Measurements from ENCODE around the gene LHX6. TPM values are rescaled to one million over a fixed set of nuclear protein-coding genes. Genes with fewer than 3 reads are reported as not detected.

Gene LHX6
- total and polyA plus RNA-seq, 2 of the 13 experiments (the other 11 are each of a cell fraction or from before 2014, with no cell fraction given): 1.1 to 1.3 TPM

- peak; percentile 87 for TF ChIP-seq PITX1 (CRISPR knock-in tag; IDR thresholded peaks at IDR 0.05)
- TF ChIP-seq NFAT5 (CRISPR knock-in tag; IDR thresholded peaks at IDR 0.05): no peak
- TF ChIP-seq SIN3B (IDR thresholded peaks at IDR 0.05; ENCODE audit: low read length): no peak
- no peak for TF ChIP-seq FOXP1 (IDR thresholded peaks at IDR 0.05)
- peak; percentile 15; the same call in 1 of the 2 replicates for TF ChIP-seq FOXP1 (CRISPR knock-in tag; IDR thresholded peaks at IDR 0.05)
- TF ChIP-seq MTA1 (CRISPR knock-in tag; IDR thresholded peaks at IDR 0.05; ENCODE audit: borderline replicate concordance): 0 out of 2 replicates have a peak, but pooled peaks have one; percentile 35
- peak; percentile 59; the same call in 1 of the 2 replicates for TF ChIP-seq ZMYM4 (CRISPR knock-in tag; IDR thresholded peaks at IDR 0.05)
- no peak for TF ChIP-seq ZBTB42 (CRISPR knock-in tag; IDR thresholded peaks at IDR 0.05)
- TF ChIP-seq BCL6 (CRISPR knock-in tag; IDR thresholded peaks at IDR 0.05): peak; percentile 61
- TF ChIP-seq TARDBP (CRISPR knock-in tag; IDR thresholded peaks at IDR 0.05): 0 out of 2 replicates have a peak, but pooled peaks have one; percentile 40
- no peak for TF ChIP-seq ZNF383 (CRISPR knock-in tag; IDR thresholded peaks at IDR 0.05; ENCODE audit: borderline replicate concordance)
- TF ChIP-seq HNF4A (CRISPR knock-in tag; IDR thresholded peaks at IDR 0.05): peak; percentile 92
- TF ChIP-seq GTF2F1 (IDR thresholded peaks at IDR 0.05; ENCODE audit: low read length): no peak
- no peak for TF ChIP-seq RBAK (CRISPR knock-in tag; IDR thresholded peaks at IDR 0.05)
- TF ChIP-seq BRCA1 (CRISPR knock-in tag; IDR thresholded peaks at IDR 0.05): no peak
- no peak for TF ChIP-seq THYN1 (CRISPR knock-in tag; IDR thresholded peaks at IDR 0.05; ENCODE audit: borderline replicate concordance, low read depth)
- TF ChIP-seq SOX6 (IDR thresholded peaks at IDR 0.05): no peak
- TF ChIP-seq SOX6 (CRISPR knock-in tag; IDR thresholded peaks at IDR 0.05): peak; percentile 46; the same call in 1 of the 2 replicates
- peak; percentile 84 for TF ChIP-seq RARA (CRISPR knock-in tag; IDR thresholded peaks at IDR 0.05)
- no peak for TF ChIP-seq ZFP90 (CRISPR knock-in tag; IDR thresholded peaks at IDR 0.05; ENCODE audit: borderline replicate concordance)
- TF ChIP-seq SALL1 (CRISPR knock-in tag; IDR thresholded peaks at IDR 0.05): peak; percentile 60; the same call in 1 of the 2 replicates
- no peak for TF ChIP-seq ZFP37 (CRISPR knock-in tag; IDR thresholded peaks at IDR 0.05; ENCODE audit: borderline replicate concordance)
Observed at GRCh38 chr9:122188369-122188768, 40.4 kb downstream of the LHX6 start (continued).

Measured in HepG2 (cell line).